ENCODE results near the gene FSCN2.

The FSCN2 gene

GRCh38 chr17:81513372-81513752, 14.8 kb upstream of the FSCN2 start:
- peak in 1 of 2 donors; percentile 44 for DNase-seq (ENCODE audit: low read depth in 2 of 2)

- DNase-seq (ENCODE audit: low read depth in 2 of 2) = peak in 1 of 2 donors; percentile 12
These were observed 14.3 kb upstream of the FSCN2 start for GRCh38 chr17:81513753-81514488.

- no peak for DNase-seq (ENCODE audit: low read depth in 2 of 2)
These were observed 13.8 kb upstream of the FSCN2 start for GRCh38 chr17:81514489-81514738.

GRCh38 chr17:81514739-81515529, 13.2 kb upstream of the FSCN2 start:
- peak; percentile 54 to 62 for DNase-seq (ENCODE audit: low read depth in 2 of 2)

GRCh38 chr17:81515530-81516041, 12.6 kb upstream of the FSCN2 start:
- no peak for DNase-seq (ENCODE audit: low read depth in 2 of 2)

GRCh38 chr17:81516439-81516838, 11.7 kb upstream of the FSCN2 start:
- no peak for DNase-seq (ENCODE audit: low read depth in 2 of 2)

GRCh38 chr17:81517009-81517338, 11.2 kb upstream of the FSCN2 start:
- no peak for DNase-seq (ENCODE audit: low read depth in 2 of 2)

GRCh38 chr17:81517339-81518112, 10.7 kb upstream of the FSCN2 start:
- DNase-seq (ENCODE audit: low read depth in 2 of 2) = no peak

- no peak for DNase-seq (ENCODE audit: low read depth in 2 of 2)
These were observed 9.9 kb upstream of the FSCN2 start for GRCh38 chr17:81518113-81518784.

GRCh38 chr17:81518785-81519283, 9.3 kb upstream of the FSCN2 start:
- peak in 1 of 2 donors; percentile 4 for DNase-seq (ENCODE audit: low read depth in 2 of 2)

GRCh38 chr17:81519284-81520020, 8.7 kb upstream of the FSCN2 start:
- DNase-seq (ENCODE audit: low read depth in 2 of 2) = peak in 1 of 2 donors; percentile 45

GRCh38 chr17:81520021-81520901, 7.9 kb upstream of the FSCN2 start:
- no peak for DNase-seq (ENCODE audit: low read depth in 2 of 2)

- no peak for DNase-seq (ENCODE audit: low read depth in 2 of 2)
These were observed 5.4 kb upstream of the FSCN2 start for GRCh38 chr17:81522491-81523401.

- DNase-seq (ENCODE audit: low read depth in 2 of 2) = no peak
These were observed 4.7 kb upstream of the FSCN2 start for GRCh38 chr17:81523402-81524038.

GRCh38 chr17:81524039-81524864, 3.9 kb upstream of the FSCN2 start:
- DNase-seq (ENCODE audit: low read depth in 2 of 2) = no peak

GRCh38 chr17:81524865-81525159, 3.4 kb upstream of the FSCN2 start:
- no peak for DNase-seq (ENCODE audit: low read depth in 2 of 2)

- DNase-seq (ENCODE audit: low read depth in 2 of 2) = no peak
These were observed 1.3 kb upstream of the FSCN2 start for GRCh38 chr17:81526662-81527571.

Measured in activated CD8-positive, alpha-beta memory T cell treated with anti-CD3 and anti-CD28 coated beads for 4 hours (primary cell).